GM21619 (cell line): ENCODE data around the gene GDPD3.
A peak's percentile ranks its signal among the peaks of the same experiment; 100 is the strongest.

Experiments used
- ATAC-seq: cut with Tn5 transposase; IDR thresholded peaks from one replicate; pipeline ENCODE4 v1.9.1; 2021; ENCODE audit not compliant: unreplicated experiment

GDPD3 gene

GRCh38 chr16:30082545-30083090 lies 30.7 kb downstream of the GDPD3 start:
- no peak for ATAC-seq

GRCh38 chr16:30079480-30079879 lies 33.9 kb downstream of the GDPD3 start:
- ATAC-seq: no peak

- no peak for ATAC-seq
Observed at GRCh38 chr16:30078744-30079143, 34.6 kb downstream of the GDPD3 start.

- ATAC-seq: no peak
Observed at GRCh38 chr16:30077656-30078055, 35.7 kb downstream of the GDPD3 start.

- ATAC-seq: peak; percentile 33
Observed at GRCh38 chr16:30076276-30076791, 37.0 kb downstream of the GDPD3 start.

- peak; percentile 76 for ATAC-seq
Observed at GRCh38 chr16:30075503-30076275, 37.6 kb downstream of the GDPD3 start, which contains the start of gene PPP4C. Gene PPP4C (plus strand): TSS chr16:30075994. CDS start chr16:30076378, 384 bp downstream.

GRCh38 chr16:30070490-30070889 lies 42.8 kb downstream of the GDPD3 start:
- no peak for ATAC-seq

GRCh38 chr16:30069611-30070462 lies 43.5 kb downstream of the GDPD3 start:
- no peak for ATAC-seq

GRCh38 chr16:30068750-30069610 lies 44.4 kb downstream of the GDPD3 start:
- no peak for ATAC-seq

GRCh38 chr16:30068333-30068732 lies 45.0 kb downstream of the GDPD3 start:
- ATAC-seq: no peak

GRCh38 chr16:30067584-30067916 lies 45.8 kb downstream of the GDPD3 start:
- no peak for ATAC-seq

GRCh38 chr16:30066761-30067583 lies 46.4 kb downstream of the GDPD3 start:
- no peak for ATAC-seq

GRCh38 chr16:30065943-30066760 lies 47.2 kb downstream of the GDPD3 start:
- no peak for ATAC-seq

- peak; percentile 66 for ATAC-seq
Observed at GRCh38 chr16:30065102-30065942, 48.0 kb downstream of the GDPD3 start, which contains the start of gene ALDOA. Gene ALDOA (plus strand): TSS chr16:30065760. CDS start chr16:30066898, 1,138 bp downstream.

GRCh38 chr16:30064729-30065101 lies 48.6 kb downstream of the GDPD3 start:
- no peak for ATAC-seq

GRCh38 chr16:30063893-30064728 lies 49.2 kb downstream of the GDPD3 start:
- ATAC-seq: no peak

- no peak for ATAC-seq
Observed at GRCh38 chr16:30063278-30063892, 50.0 kb downstream of the GDPD3 start.
